ENCODE measurements around the gene RCOR2.

Gene RCOR2

GRCh38 chr11:63940786-63941185, 23.8 kb upstream of the RCOR2 start:
- Histone ChIP-seq H3K9ac (ENCODE audit: low read length) (no peak overlapping the region), H3K4me1 (ENCODE audit: control insufficient read depth, low read depth, low read length) (no peaks in the 10 kb centered on the region), H3K9me3 (ENCODE audit: control insufficient read depth, low read depth, low read length) (no peaks in the 10 kb centered on the region), H3K4me3 (ENCODE audit: low read length) (no peak overlapping the region), H3K27me3 (ENCODE audit: control insufficient read depth, insufficient read depth, low read length) (no peaks in the 10 kb centered on the region), H3K36me3 (ENCODE audit: control insufficient read depth, low read depth, low read length) (peaks cover 4% of the 10 kb centered on the region), H3K27ac (ENCODE audit: low read length) (no peak overlapping the region)

- no peaks in the 10 kb centered on the region for H3K9me3 ChIP-seq (ENCODE audit: control insufficient read depth, low read depth, low read length)
- peaks cover 4% of the 10 kb centered on the region for H3K36me3 ChIP-seq (ENCODE audit: control insufficient read depth, low read depth, low read length)
- peak overlapping the region; percentile 74 for H3K9ac ChIP-seq (ENCODE audit: low read length)
- H3K27me3 ChIP-seq (ENCODE audit: control insufficient read depth, insufficient read depth, low read length): no peaks in the 10 kb centered on the region
- no peaks in the 10 kb centered on the region for H3K4me1 ChIP-seq (ENCODE audit: control insufficient read depth, low read depth, low read length)
- H3K27ac ChIP-seq (ENCODE audit: low read length): peak overlapping the region; percentile 53
- H3K4me3 ChIP-seq (ENCODE audit: low read length): peak overlapping the region; percentile 88
Measured at GRCh38 chr11:63939397-63939891, 22.5 kb upstream of the RCOR2 start.

GRCh38 chr11:63938479-63939396, 21.8 kb upstream of the RCOR2 start, which contains the start of gene NAA40:
NAA40 (plus strand) TSS chr11:63939002; CDS start chr11:63939097, 95 bp downstream.
- H3K27me3 ChIP-seq (ENCODE audit: control insufficient read depth, insufficient read depth, low read length): no peaks in the 10 kb centered on the region
- H3K4me1 ChIP-seq (ENCODE audit: control insufficient read depth, low read depth, low read length): no peaks in the 10 kb centered on the region

GRCh38 chr11:63937713-63938478, 20.9 kb upstream of the RCOR2 start:
- H3K36me3 ChIP-seq (ENCODE audit: control insufficient read depth, low read depth, low read length): peaks cover 4% of the 10 kb centered on the region
- H3K4me3 ChIP-seq (ENCODE audit: low read length): peak overlapping the region; percentile 76
- no peaks in the 10 kb centered on the region for H3K9me3 ChIP-seq (ENCODE audit: control insufficient read depth, low read depth, low read length)
- peak overlapping the region; percentile 43 for H3K9ac ChIP-seq (ENCODE audit: low read length)
- no peak overlapping the region for H3K27ac ChIP-seq (ENCODE audit: low read length)
- H3K4me1 ChIP-seq (ENCODE audit: control insufficient read depth, low read depth, low read length): no peaks in the 10 kb centered on the region
- no peaks in the 10 kb centered on the region for H3K27me3 ChIP-seq (ENCODE audit: control insufficient read depth, insufficient read depth, low read length)

More at GRCh38 chr11:63938479-63939396, 21.8 kb upstream of the RCOR2 start, which contains the start of gene NAA40:
- Histone ChIP-seq H3K9ac (ENCODE audit: low read length) (peak within 1 kb of the TSS; percentile 74), H3K27ac (ENCODE audit: low read length) (peak within 1 kb of the TSS; percentile 53), H3K36me3 (ENCODE audit: control insufficient read depth, low read depth, low read length) (peaks cover 4% of the 10 kb centered on the region), H3K9me3 (ENCODE audit: control insufficient read depth, low read depth, low read length) (no peaks in the 10 kb centered on the region), H3K4me3 (ENCODE audit: low read length) (peak within 1 kb of the TSS; percentile 88)

GRCh38 chr11:63933459-63933858, 16.5 kb upstream of the RCOR2 start:
- Histone ChIP-seq H3K4me1 (ENCODE audit: control insufficient read depth, low read depth, low read length) (no peaks in the 10 kb centered on the region), H3K9ac (ENCODE audit: low read length) (no peak overlapping the region), H3K36me3 (ENCODE audit: control insufficient read depth, low read depth, low read length) (no peaks in the 10 kb centered on the region), H3K4me3 (ENCODE audit: low read length) (no peak overlapping the region), H3K27me3 (ENCODE audit: control insufficient read depth, insufficient read depth, low read length) (no peaks in the 10 kb centered on the region), H3K9me3 (ENCODE audit: control insufficient read depth, low read depth, low read length) (no peaks in the 10 kb centered on the region), H3K27ac (ENCODE audit: low read length) (no peak overlapping the region)

- Histone ChIP-seq H3K27me3 (ENCODE audit: control insufficient read depth, insufficient read depth, low read length) (no peaks in the 10 kb centered on the region), H3K9me3 (ENCODE audit: control insufficient read depth, low read depth, low read length) (no peaks in the 10 kb centered on the region), H3K9ac (ENCODE audit: low read length) (no peak overlapping the region), H3K4me3 (ENCODE audit: low read length) (no peak overlapping the region), H3K27ac (ENCODE audit: low read length) (no peak overlapping the region), H3K4me1 (ENCODE audit: control insufficient read depth, low read depth, low read length) (no peaks in the 10 kb centered on the region), H3K36me3 (ENCODE audit: control insufficient read depth, low read depth, low read length) (no peaks in the 10 kb centered on the region)
Measured at GRCh38 chr11:63931876-63932275, 14.9 kb upstream of the RCOR2 start.

GRCh38 chr11:63931045-63931444, 14.1 kb upstream of the RCOR2 start:
- Histone ChIP-seq H3K9me3 (ENCODE audit: control insufficient read depth, low read depth, low read length) (no peaks in the 10 kb centered on the region), H3K36me3 (ENCODE audit: control insufficient read depth, low read depth, low read length) (no peaks in the 10 kb centered on the region), H3K9ac (ENCODE audit: low read length) (no peak overlapping the region), H3K27me3 (ENCODE audit: control insufficient read depth, insufficient read depth, low read length) (no peaks in the 10 kb centered on the region), H3K27ac (ENCODE audit: low read length) (no peak overlapping the region), H3K4me1 (ENCODE audit: control insufficient read depth, low read depth, low read length) (no peaks in the 10 kb centered on the region), H3K4me3 (ENCODE audit: low read length) (no peak overlapping the region)

- H3K27me3 ChIP-seq (ENCODE audit: control insufficient read depth, insufficient read depth, low read length): no peaks in the 10 kb centered on the region
- H3K27ac ChIP-seq (ENCODE audit: low read length): no peak overlapping the region
- no peak overlapping the region for H3K4me3 ChIP-seq (ENCODE audit: low read length)
- H3K36me3 ChIP-seq (ENCODE audit: control insufficient read depth, low read depth, low read length): no peaks in the 10 kb centered on the region
- H3K9me3 ChIP-seq (ENCODE audit: control insufficient read depth, low read depth, low read length): no peaks in the 10 kb centered on the region
- no peak overlapping the region for H3K9ac ChIP-seq (ENCODE audit: low read length)
- H3K4me1 ChIP-seq (ENCODE audit: control insufficient read depth, low read depth, low read length): no peaks in the 10 kb centered on the region
Measured at GRCh38 chr11:63929616-63930015, 12.7 kb upstream of the RCOR2 start.

- Histone ChIP-seq H3K27ac (ENCODE audit: low read length) (no peak overlapping the region), H3K9ac (ENCODE audit: low read length) (no peak overlapping the region), H3K4me1 (ENCODE audit: control insufficient read depth, low read depth, low read length) (peaks cover 15% of the 10 kb centered on the region), H3K9me3 (ENCODE audit: control insufficient read depth, low read depth, low read length) (no peaks in the 10 kb centered on the region), H3K4me3 (ENCODE audit: low read length) (no peak overlapping the region), H3K36me3 (ENCODE audit: control insufficient read depth, low read depth, low read length) (no peaks in the 10 kb centered on the region), H3K27me3 (ENCODE audit: control insufficient read depth, insufficient read depth, low read length) (no peaks in the 10 kb centered on the region)
Measured at GRCh38 chr11:63923319-63923718, 6.4 kb upstream of the RCOR2 start.

GRCh38 chr11:63922673-63923192, 5.8 kb upstream of the RCOR2 start:
- no peaks in the 10 kb centered on the region for H3K9me3 ChIP-seq (ENCODE audit: control insufficient read depth, low read depth, low read length)

GRCh38 chr11:63920939-63921417, 4.0 kb upstream of the RCOR2 start:
- Histone ChIP-seq H3K4me1 (ENCODE audit: control insufficient read depth, low read depth, low read length) (peaks cover 21% of the 10 kb centered on the region), H3K4me3 (ENCODE audit: low read length) (peak overlapping the region; percentile 67), H3K27ac (ENCODE audit: low read length) (peak overlapping the region; percentile 21), H3K9me3 (ENCODE audit: control insufficient read depth, low read depth, low read length) (no peaks in the 10 kb centered on the region), H3K9ac (ENCODE audit: low read length) (peak overlapping the region; percentile 87), H3K27me3 (ENCODE audit: control insufficient read depth, insufficient read depth, low read length) (no peaks in the 10 kb centered on the region), H3K36me3 (ENCODE audit: control insufficient read depth, low read depth, low read length) (no peaks in the 10 kb centered on the region)

More at GRCh38 chr11:63922673-63923192, 5.8 kb upstream of the RCOR2 start:
- H3K36me3 ChIP-seq (ENCODE audit: control insufficient read depth, low read depth, low read length): no peaks in the 10 kb centered on the region
- peaks cover 17% of the 10 kb centered on the region for H3K4me1 ChIP-seq (ENCODE audit: control insufficient read depth, low read depth, low read length)
- no peak overlapping the region for H3K4me3 ChIP-seq (ENCODE audit: low read length)
- H3K27ac ChIP-seq (ENCODE audit: low read length): no peak overlapping the region
- no peaks in the 10 kb centered on the region for H3K27me3 ChIP-seq (ENCODE audit: control insufficient read depth, insufficient read depth, low read length)
- no peak overlapping the region for H3K9ac ChIP-seq (ENCODE audit: low read length)
